HCT116 (cell line): Measurements from ENCODE around the gene CPNE8. TPM values are rescaled to one million over a fixed set of nuclear protein-coding genes. Genes with fewer than 3 reads are reported as not detected.

Experiments used
- ATAC-seq: fragments of 200-7000 bp; cut with Tn5 transposase; 2 replicates; pipeline ENCODE4 v1.9.1; 2020; ENCODE audit warnings: mild to moderate bottlenecking, moderate library complexity
- BruUV-seq: library from RNA; stranded (reverse); fragments of 400-500 nt; replicated peaks from 2 replicates; lab custom pipeline; 2021; lab: Mats Ljungman, UMichigan
- CTCF ChIA-PET: fragments of 300-600 bp; sonication (Branson Sonifier 250); formaldehyde crosslinking; loops from one replicate; lab custom pipeline; 2021; ENCODE audit warnings: antibody characterized with exemption; lab: Charles Lee
- POLR2A ChIA-PET: fragments of 300-600, 350-600 bp; sonication (Branson Sonifier 250); formaldehyde crosslinking; loops from one replicate; lab custom pipeline; 2021; ENCODE audit warnings: antibody characterized with exemption; lab: Charles Lee
- RAD21 ChIA-PET, 2 experiments: fragments of 300-600 bp; sonication (Branson Sonifier 250); formaldehyde crosslinking; loops; one replicate each; lab custom pipeline; 2023; ENCODE audit warnings: low total read pairs in 2 of 2; ENCODE audit not compliant: uncharacterized antibody in 2 of 2, unreplicated experiment in 2 of 2, low non-redundant PET in 1 of 2; lab: Charles Lee
- DNase-seq: peaks from one replicate; pipeline ENCODE4 v3.0.0-alpha.2; 2010; ENCODE audit warnings: low read depth, low spot score
- H2AFZ ChIP-seq: fragments of 200-600 bp; shearing (Covaris generic), sonication (generic); 2 replicates; pipeline ENCODE4 v1.6.1; 2017; ENCODE audit warnings: low read depth, mixed run types, mixed read lengths, antibody characterized with exemption, low read length; ENCODE audit not compliant: poor library complexity, severe bottlenecking
- H3K27ac ChIP-seq: 2 replicates; pipeline ENCODE4 v1.5.1; 2012; ENCODE audit warnings: low read depth, low read length
- H3K27me3 ChIP-seq: fragments of 200-600 bp; sonication (generic); 2 replicates; pipeline ENCODE4 v1.6.1; 2016; ENCODE audit warnings: mixed run types, low read length, mixed read lengths; ENCODE audit not compliant: insufficient read depth
- H3K36me3 ChIP-seq, 2 experiments: fragments of 200-500 bp in 1 of 2; fragments of 200-600 bp in 1 of 2; sonication (Bioruptor generic) in 1 of 2; sonication (generic) in 1 of 2; 2 replicates each; pipeline versions ENCODE4 v1.5.1 to v1.6.1; 2014 to 2016; ENCODE audit warnings: low read length in 2 of 2, inconsistent platforms in 1 of 2, mixed read lengths in 1 of 2, mixed run types in 1 of 2; ENCODE audit not compliant: insufficient read depth in 2 of 2, control insufficient read depth in 1 of 2
- H3K4me1 ChIP-seq, 2 experiments: fragments of 200-600 bp in 1 of 2; sonication (generic) in 1 of 2; 2 replicates each; pipeline versions ENCODE4 v1.5.1 to v1.6.1; 2012 to 2017; ENCODE audit warnings: low read length in 2 of 2, inconsistent platforms in 1 of 2, mild to moderate bottlenecking in 1 of 2, mixed read lengths in 1 of 2, mixed run types in 1 of 2, moderate library complexity in 1 of 2; ENCODE audit not compliant: insufficient read depth in 2 of 2, control insufficient read depth in 1 of 2
- H3K4me2 ChIP-seq: fragments of 200-600 bp; sonication (generic); 2 replicates; pipeline ENCODE4 v1.6.1; 2017; ENCODE audit warnings: mixed run types, low read length, mixed read lengths
- H3K4me3 ChIP-seq, 2 experiments: fragments of 200-600 bp in 1 of 2; sonication (generic) in 1 of 2; replicated peaks in 1 of 2; 2 replicates each; pipeline ENCODE4 v1.5.1; 2011 to 2016; ENCODE audit warnings: low read length in 2 of 2, control low read depth in 1 of 2, low read depth in 1 of 2, mild to moderate bottlenecking in 1 of 2, mixed read lengths in 1 of 2, mixed run types in 1 of 2
- H3K79me2 ChIP-seq: fragments of 200-600 bp; sonication (generic); 2 replicates; pipeline ENCODE4 v1.6.1; 2017; ENCODE audit warnings: mild to moderate bottlenecking, mixed run types, low read length, moderate library complexity, mixed read lengths; ENCODE audit not compliant: insufficient read depth
- H3K9ac ChIP-seq: fragments of 200-600 bp; sonication (generic); 2 replicates; pipeline ENCODE4 v1.6.1; 2016; ENCODE audit warnings: low read length, mixed read lengths
- H3K9me2 ChIP-seq: fragments of 200-600 bp; sonication (generic), shearing (Covaris generic); 2 replicates; pipeline ENCODE4 v1.6.1; 2017; ENCODE audit warnings: mixed run types, mild to moderate bottlenecking, moderate library complexity; ENCODE audit not compliant: insufficient read depth
- H3K9me3 ChIP-seq, 2 experiments: fragments of 200-500 bp in 1 of 2; fragments of 200-600 bp in 1 of 2; sonication (Bioruptor generic) in 1 of 2; sonication (generic) in 1 of 2; 2 replicates each; pipeline ENCODE4 v1.6.1; 2014 to 2017; ENCODE audit warnings: low read length in 2 of 2, mixed read lengths in 2 of 2, inconsistent platforms in 1 of 2, low read depth in 1 of 2, mild to moderate bottlenecking in 1 of 2, mixed run types in 1 of 2, moderate library complexity in 1 of 2; ENCODE audit not compliant: control insufficient read depth in 1 of 2, insufficient read depth in 1 of 2
- H4K20me1 ChIP-seq: fragments of 200-600 bp; sonication (generic), shearing (Covaris generic); 2 replicates; pipeline ENCODE4 v1.6.1; 2017; ENCODE audit warnings: mixed run types, mild to moderate bottlenecking, moderate library complexity; ENCODE audit not compliant: insufficient read depth
- CEBPB ChIP-seq: IDR thresholded peaks from 2 replicates; pipeline ENCODE4 v1.6.1; 2012; ENCODE audit warnings: low read depth
- CTCF ChIP-seq, 3 experiments: fragments of 200-600 bp in 1 of 3; sonication (generic) in 1 of 3; IDR thresholded peaks in 2 of 3; conservative IDR thresholded peaks in 1 of 3; 2 replicates each; pipeline ENCODE4 v1.5.1; 2012 to 2017; ENCODE audit warnings: low read depth in 2 of 3, low read length in 2 of 3, antibody characterized with exemption in 1 of 3, borderline replicate concordance in 1 of 3, control low read depth in 1 of 3, mild to moderate bottlenecking in 1 of 3, mixed read lengths in 1 of 3, mixed run types in 1 of 3, moderate library complexity in 1 of 3; ENCODE audit not compliant: insufficient read depth in 1 of 3
- EGR1 ChIP-seq: IDR thresholded peaks from 2 replicates; pipeline ENCODE4 v1.6.1; 2012; ENCODE audit warnings: low read depth
- ELF1 ChIP-seq: IDR thresholded peaks from 2 replicates; pipeline ENCODE4 v1.6.1; 2012; ENCODE audit warnings: low read depth, borderline replicate concordance
- FOSL1 ChIP-seq: IDR thresholded peaks from 2 replicates; pipeline ENCODE4 v1.6.1; 2012; ENCODE audit warnings: low read depth
- JUND ChIP-seq: IDR thresholded peaks from 2 replicates; pipeline ENCODE4 v1.6.1; 2012
- POLR2A ChIP-seq: IDR thresholded peaks from 2 replicates; pipeline ENCODE4 v1.7.0; 2011; ENCODE audit warnings: borderline replicate concordance; ENCODE audit not compliant: insufficient read depth, insufficient read length; ENCODE audit errors: extremely low read depth
- RAD21 ChIP-seq: IDR thresholded peaks from 2 replicates; pipeline ENCODE4 v1.6.1; 2012; ENCODE audit warnings: low read depth, mild to moderate bottlenecking
- SP1 ChIP-seq: IDR thresholded peaks from 2 replicates; pipeline ENCODE4 v1.6.1; 2012; ENCODE audit warnings: low read depth
- TCF7L2 ChIP-seq: IDR thresholded peaks from 2 replicates; pipeline ENCODE4 v1.7.0; 2011; ENCODE audit warnings: borderline replicate concordance, inconsistent platforms; ENCODE audit not compliant: insufficient read depth, insufficient read length; ENCODE audit errors: extremely low read depth
- YY1 ChIP-seq: IDR thresholded peaks from 2 replicates; pipeline ENCODE4 v1.6.1; 2011; ENCODE audit warnings: low read length, low read depth, moderate library complexity, mild to moderate bottlenecking; ENCODE audit not compliant: insufficient replicate concordance; ENCODE audit errors: extremely low read depth
- ZFX ChIP-seq: fragments of 450-650 bp; IDR thresholded peaks from 2 replicates; pipeline ENCODE4 v1.6.1; 2017
- intact Hi-C: fragments of 100-400 bp; cut with micrococcal nuclease; formaldehyde crosslinking; loops from 2 replicates; pipeline ENCODE4 v1.10.0; 2022
- total RNA-seq: library from RNA; stranded (reverse); gene quantifications from one replicate; pipeline ENCODE4 v1.2.1, GENCODE V29; 2021; ENCODE audit not compliant: unreplicated experiment
- TF ChIP-seq, protein P1 (sequence below): IDR thresholded peaks from 2 replicates; pipeline ENCODE4 v1.6.1; 2012
- TF ChIP-seq, protein P2 (sequence below): IDR thresholded peaks from 2 replicates; pipeline ENCODE4 v1.6.1; 2012

CPNE8 gene
- total RNA-seq, 1 experiment from 2014 or later: 14.2 TPM

GRCh38 chr12:38887770-38888169, 17.6 kb downstream of the CPNE8 start:
- no peak overlapping the region for H2AFZ ChIP-seq
- TF ChIP-seq CEBPB (no peak), POLR2A (no peak), SP1 (no peak), RAD21 (no peak), ZFX (no peak), YY1 (no peak), JUND (no peak), EGR1 (no peak), TCF7L2 (no peak), ELF1 (no peak), CTCF (IDR thresholded peaks at IDR 0.05 in 2 of 3, conservative IDR thresholded peaks at IDR 0.05 in 1 of 3; ENCODE audit: borderline replicate concordance in 1 of 3, insufficient read depth in 1 of 3, low read depth in 2 of 3, low read length in 2 of 3) (no peak), FOSL1 (no peak)
- TF ChIP-seq, protein P1, sequence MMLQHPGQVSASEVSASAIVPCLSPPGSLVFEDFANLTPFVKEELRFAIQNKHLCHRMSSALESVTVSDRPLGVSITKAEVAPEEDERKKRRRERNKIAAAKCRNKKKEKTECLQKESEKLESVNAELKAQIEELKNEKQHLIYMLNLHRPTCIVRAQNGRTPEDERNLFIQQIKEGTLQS: no peak
- TF ChIP-seq, protein P2, sequence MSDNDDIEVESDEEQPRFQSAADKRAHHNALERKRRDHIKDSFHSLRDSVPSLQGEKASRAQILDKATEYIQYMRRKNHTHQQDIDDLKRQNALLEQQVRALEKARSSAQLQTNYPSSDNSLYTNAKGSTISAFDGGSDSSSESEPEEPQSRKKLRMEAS: no peak
- TF ChIP-seq, all 23 proteins: peak for 0
- ChIA-PET POLR2A (no interaction called here), RAD21 (no interaction called here), CTCF (interaction anchor here (0.6 kb wide), 1 partner anchor 19 kb away, joined by 4 read pairs; no protein-coding TSS in a partner anchor)
- intact Hi-C loops: no loop called here
- no TSS peak for BruUV-seq
- Histone ChIP-seq H4K20me1 (no peaks in the 10 kb centered on the region), H3K27ac (no peak overlapping the region), H3K4me1 (peaks cover 0 to 6% of the 10 kb centered on the region in 2 experiments; a peak in 2 of 4 replicates), H3K36me3 (no peaks in the 10 kb centered on the region), H3K27me3 (no peaks in the 10 kb centered on the region), H3K4me2 (no peak overlapping the region), H3K9ac (no peak overlapping the region), H3K9me2 (no peaks in the 10 kb centered on the region), H3K9me3 (no peaks in the 10 kb centered on the region), H3K4me3 (no peak overlapping the region), H3K79me2 (peaks cover 15% of the 10 kb centered on the region)
- DNase-seq (no peak), ATAC-seq (no peak)
